ENCODE measurements around the gene PIP4P1.

GRCh38 chr14:20429801-20430669 lies 31.2 kb downstream of the PIP4P1 start:
- TF ChIP-seq GATA3 (IDR thresholded peaks at IDR 0.05; ENCODE audit: low read depth, low read length) (no peak), GATA2 (IDR thresholded peaks at IDR 0.05; ENCODE audit: low read depth, low read length) (no peak)
